SK-N-SH (cell line): Measurements from ENCODE around the gene SH3PXD2B. TPM values are rescaled to one million over a fixed set of nuclear protein-coding genes. Genes with fewer than 3 reads are reported as not detected.

Source experiments
- CTCF ChIA-PET: fragments of 300-600, 350-600 bp; formaldehyde crosslinking; extraction: SDS; loops from one replicate; lab custom pipeline; 2021; lab: Yijun Ruan, JAX
- POLR2A ChIA-PET: fragments of 350-600 bp; sonication (Branson Sonifier 250); formaldehyde crosslinking; extraction: SDS; loops from one replicate; lab custom pipeline; 2020; ENCODE audit warnings: antibody characterized with exemption, inconsistent platforms; lab: Yijun Ruan, JAX
- DNase-seq: peaks from one replicate; pipeline ENCODE4 v3.0.0; 2012
- H2AFZ ChIP-seq: fragments of 200-600 bp; sonication (generic); 2 replicates; pipeline ENCODE4 v1.8.1; 2016; ENCODE audit warnings: antibody characterized with exemption, mild to moderate bottlenecking, low read depth
- H3F3A ChIP-seq: fragments of 200-600 bp; sonication (generic); replicated peaks from 2 replicates; pipeline ENCODE3; 2016; ENCODE audit warnings: antibody characterized with exemption, mild to moderate bottlenecking; ENCODE audit not compliant: insufficient read depth
- H3K27ac ChIP-seq, 2 experiments: fragments of 200-500 bp in 1 of 2; fragments of 200-600 bp in 1 of 2; sonication (Bioruptor generic) in 1 of 2; sonication (generic), shearing (Covaris generic) in 1 of 2; 2 replicates each; pipeline versions ENCODE4 v1.5.1 to v1.6.1; 2014 to 2016; ENCODE audit warnings: low read depth in 2 of 2, inconsistent platforms in 1 of 2, low read length in 1 of 2, mild to moderate bottlenecking in 1 of 2, mixed read lengths in 1 of 2
- H3K27me3 ChIP-seq: fragments of 200-600 bp; sonication (generic), shearing (Covaris generic); 2 replicates; pipeline ENCODE4 v1.6.1; 2016; ENCODE audit warnings: mixed run types; ENCODE audit not compliant: insufficient read depth
- H3K36me3 ChIP-seq, 2 experiments: fragments of 200-500 bp in 1 of 2; fragments of 200-600 bp in 1 of 2; sonication (Bioruptor generic) in 1 of 2; sonication (generic) in 1 of 2; replicated peaks in 1 of 2; 2 replicates each; pipeline versions ENCODE3 to v1.5.1; 2014 to 2016; ENCODE audit warnings: low read length in 1 of 2, mild to moderate bottlenecking in 1 of 2; ENCODE audit not compliant: insufficient read depth in 2 of 2, control insufficient read depth in 1 of 2
- H3K4me1 ChIP-seq, 2 experiments: fragments of 200-500 bp in 1 of 2; fragments of 200-600 bp in 1 of 2; sonication (Bioruptor generic) in 1 of 2; sonication (generic), shearing (Covaris generic) in 1 of 2; 2 replicates each; pipeline versions ENCODE4 v1.5.1 to v1.6.1; 2014 to 2016; ENCODE audit warnings: low read depth in 1 of 2, low read length in 1 of 2, mixed run types in 1 of 2; ENCODE audit not compliant: insufficient read depth in 2 of 2, control insufficient read depth in 1 of 2
- H3K4me2 ChIP-seq: fragments of 200-600 bp; sonication (generic), shearing (Covaris generic); 2 replicates; pipeline ENCODE4 v1.6.1; 2017; ENCODE audit warnings: mixed run types
- H3K4me3 ChIP-seq, 2 experiments: fragments of 200-500 bp in 1 of 2; fragments of 200-600 bp in 1 of 2; sonication (Bioruptor generic) in 1 of 2; sonication (generic), shearing (Covaris generic) in 1 of 2; 2 replicates each; pipeline versions ENCODE4 v1.5.1 to v1.8.1; 2014 to 2016; ENCODE audit warnings: low read depth in 2 of 2, inconsistent platforms in 1 of 2, low read length in 1 of 2, mild to moderate bottlenecking in 1 of 2, mixed read lengths in 1 of 2, moderate library complexity in 1 of 2
- H3K79me2 ChIP-seq: fragments of 200-600 bp; sonication (generic); 2 replicates; pipeline ENCODE4 v1.8.1; 2017; ENCODE audit warnings: mild to moderate bottlenecking; ENCODE audit not compliant: insufficient read depth
- H3K9ac ChIP-seq: fragments of 200-600 bp; sonication (generic); 2 replicates; pipeline ENCODE4 v1.6.1; 2017; ENCODE audit warnings: mixed run types
- H3K9me2 ChIP-seq: fragments of 200-600 bp; sonication (generic); 2 replicates; pipeline ENCODE4 v1.6.1; 2017; ENCODE audit warnings: mixed run types
- H3K9me3 ChIP-seq: fragments of 200-600 bp; sonication (generic); 2 replicates; pipeline ENCODE4 v1.6.1; 2017; ENCODE audit warnings: mixed run types, mild to moderate bottlenecking, moderate library complexity
- H4K20me1 ChIP-seq: fragments of 200-600 bp; sonication (generic); 2 replicates; pipeline ENCODE4 v1.6.1; 2017; ENCODE audit warnings: mild to moderate bottlenecking, mixed run types; ENCODE audit not compliant: insufficient read depth
- EP300 ChIP-seq, 2 experiments: IDR thresholded peaks; 2 replicates each; pipeline versions ENCODE4 v1.4.0 to v1.6.1; 2012; ENCODE audit warnings: borderline replicate concordance in 1 of 2, low read depth in 1 of 2, low read length in 1 of 2
- EZH2phosphoT487 ChIP-seq: fragments of 200-600 bp; sonication (generic); IDR thresholded peaks from 2 replicates; pipeline ENCODE4 v1.6.1; 2017; ENCODE audit warnings: low read depth, mixed run types, mild to moderate bottlenecking, antibody characterized with exemption, moderate library complexity, borderline replicate concordance
- FOSL2 ChIP-seq: IDR thresholded peaks from 2 replicates; pipeline ENCODE4 v1.4.0; 2012; ENCODE audit warnings: low read depth, mild to moderate bottlenecking, moderate library complexity, borderline replicate concordance
- FOXJ3 ChIP-seq: sonication (generic); formaldehyde crosslinking; IDR thresholded peaks from 2 replicates; pipeline ENCODE4 v1.5.1; 2020; ENCODE audit warnings: mild to moderate bottlenecking, missing genetic modification reagents
- FOXM1 ChIP-seq: IDR thresholded peaks from 2 replicates; pipeline ENCODE4 v1.4.0; 2012; ENCODE audit warnings: low read depth, mild to moderate bottlenecking
- GABPA ChIP-seq: IDR thresholded peaks from 2 replicates; pipeline ENCODE4 v1.4.0; 2012; ENCODE audit warnings: low read depth, mild to moderate bottlenecking
- GATA2 ChIP-seq: sonication (generic); formaldehyde crosslinking; IDR thresholded peaks from 2 replicates; pipeline ENCODE4 v1.5.0; 2020; ENCODE audit warnings: mild to moderate bottlenecking, missing genetic modification reagents
- IRF3 ChIP-seq: fragments of 150-350 bp; IDR thresholded peaks from 2 replicates; pipeline ENCODE4 v1.6.1; 2016; ENCODE audit warnings: mild to moderate bottlenecking, low read depth, low read length
- JUND ChIP-seq: IDR thresholded peaks from 2 replicates; pipeline ENCODE4 v1.4.0; 2012
- MAX ChIP-seq: IDR thresholded peaks from 2 replicates; pipeline ENCODE4 v1.4.0; 2012; ENCODE audit warnings: low read depth
- MEF2A ChIP-seq: IDR thresholded peaks from 2 replicates; pipeline ENCODE4 v1.4.0; 2012; ENCODE audit warnings: low read depth, borderline replicate concordance
- MXI1 ChIP-seq: IDR thresholded peaks from 2 replicates; pipeline ENCODE4 v1.6.1; 2012; ENCODE audit warnings: mild to moderate bottlenecking, low read depth, low read length, improper control_type of control experiment
- NFIC ChIP-seq: IDR thresholded peaks from 2 replicates; pipeline ENCODE4 v1.4.0; 2012; ENCODE audit warnings: borderline replicate concordance
- NRF1 ChIP-seq: IDR thresholded peaks from 2 replicates; pipeline ENCODE4 v1.6.1; 2012; ENCODE audit warnings: low read depth, mild to moderate bottlenecking, low read length
- POLR2AphosphoS5 ChIP-seq: IDR thresholded peaks from 2 replicates; pipeline ENCODE4 v1.6.1; 2012; ENCODE audit warnings: low read depth, low read length
- RAD21 ChIP-seq: IDR thresholded peaks from 2 replicates; pipeline ENCODE4 v1.6.1; 2012; ENCODE audit warnings: mild to moderate bottlenecking, low read length
- RCOR1 ChIP-seq: fragments of 150-350 bp; IDR thresholded peaks from 2 replicates; pipeline ENCODE4 v1.6.1; 2017; ENCODE audit warnings: antibody characterized with exemption, low read length
- RFX5 ChIP-seq: IDR thresholded peaks from 2 replicates; pipeline ENCODE4 v1.6.1; 2012; ENCODE audit warnings: mild to moderate bottlenecking, improper control_type of control experiment, low read length
- RXRA ChIP-seq: IDR thresholded peaks from 2 replicates; pipeline ENCODE4 v1.4.0; 2012; ENCODE audit warnings: low read depth, mild to moderate bottlenecking, borderline replicate concordance
- SIN3A ChIP-seq: IDR thresholded peaks from 2 replicates; pipeline ENCODE4 v1.6.1; 2012; ENCODE audit warnings: low read depth, mild to moderate bottlenecking, low read length, moderate library complexity, borderline replicate concordance
- SMC3 ChIP-seq: IDR thresholded peaks from 2 replicates; pipeline ENCODE4 v1.6.1; 2012; ENCODE audit warnings: low read depth, low read length, improper control_type of control experiment
- TAF1 ChIP-seq: IDR thresholded peaks from 2 replicates; pipeline ENCODE4 v1.6.1; 2012; ENCODE audit warnings: low read depth, mild to moderate bottlenecking, low read length, moderate library complexity, borderline replicate concordance
- TEAD4 ChIP-seq: IDR thresholded peaks from 2 replicates; pipeline ENCODE4 v1.4.0; 2012; ENCODE audit warnings: mild to moderate bottlenecking, borderline replicate concordance; ENCODE audit not compliant: insufficient read depth
- USF1 ChIP-seq: IDR thresholded peaks from 2 replicates; pipeline ENCODE4 v1.4.0; 2012; ENCODE audit warnings: low read depth, borderline replicate concordance
- USF2 ChIP-seq: fragments of 150-350 bp; IDR thresholded peaks from 2 replicates; pipeline ENCODE4 v1.6.1; 2017; ENCODE audit warnings: antibody characterized with exemption, low read length, low read depth, borderline replicate concordance
- YY1 ChIP-seq: IDR thresholded peaks from 2 replicates; pipeline ENCODE4 v1.4.0; 2012; ENCODE audit warnings: low read depth, mild to moderate bottlenecking
- ZBTB33 ChIP-seq: IDR thresholded peaks from 2 replicates; pipeline ENCODE4 v1.4.0; 2012; ENCODE audit warnings: low read depth, borderline replicate concordance
- WGBS: methylation state at CpG from one replicate; pipeline ENCODE4 v1.1.6; 2017; ENCODE audit warnings: low lambda C conversion rate; 5-methylcytosine and 5-hydroxymethylcytosine counted together
- polyA plus RNA-seq, 3 experiments: library from polyadenylated mRNA; depleted of rRNA; stranded (reverse); fragments of >200 nt; gene quantifications; 2 replicates each; pipeline ENCODE4 v1.2.3, GENCODE V29; 2012

Gene SH3PXD2B
- polyA plus RNA-seq, 1 of the 3 experiments (the other 2 are of a cell fraction): 15.0 TPM

GRCh38 chr5:172437445-172438318 lies 16.6 kb downstream of the SH3PXD2B start:
- Histone ChIP-seq H3K4me3 (no peak overlapping the region), H3K36me3 (no peaks in the 10 kb centered on the region), H3K27ac (peak overlapping the region; percentile 35 to 47; a peak in 2 of 4 replicates), H3K9ac (no peak overlapping the region), H3K4me2 (peak overlapping the region; percentile 43; the same call in 1 of the 2 replicates), H3K27me3 (no peaks in the 10 kb centered on the region), H4K20me1 (peaks cover 100% of the 10 kb centered on the region), H3K4me1 (peaks cover 17 to 33% of the 10 kb centered on the region in 2 experiments; a peak in 2 of 4 replicates), H3K9me3 (no peaks in the 10 kb centered on the region), H2AFZ (no peak overlapping the region), H3K79me2 (peaks cover 100% of the 10 kb centered on the region), H3K9me2 (no peaks in the 10 kb centered on the region), H3F3A (peaks cover 2% of the 10 kb centered on the region)
- WGBS: 30% methylated on average over 14 of the region's 14 CpGs
- ChIA-PET CTCF (interaction anchor here (0.6 to 5.9 kb wide), 13 partner anchors 9 to 331 kb away, joined by 3 to 91 read pairs (median 4); no protein-coding TSS in a partner anchor), POLR2A (interaction anchor here (0.7 to 1.7 kb wide), 4 partner anchors 8 to 334 kb away, joined by 3 to 4 read pairs (median 3); no protein-coding TSS in a partner anchor)
- peak; percentile 88 for DNase-seq
- TF ChIP-seq RCOR1: peak; percentile 45; the same call in 1 of the 2 replicates
- no peak for TF ChIP-seq USF1
- peak; percentile 84 for TF ChIP-seq MXI1
- no peak for TF ChIP-seq EZH2phosphoT487
- TF ChIP-seq FOSL2: peak; percentile 46; the same call in 1 of the 2 replicates
- no peak for TF ChIP-seq IRF3
- no peak for TF ChIP-seq NRF1
- TF ChIP-seq JUND: peak; percentile 47; the same call in 1 of the 2 replicates
- TF ChIP-seq RXRA: no peak
- TF ChIP-seq RAD21: 0 out of 2 replicates have a peak, but pooled peaks have one; percentile 10
- 0 out of 2 replicates have a peak, but pooled peaks have one; percentile 26 for TF ChIP-seq RFX5
- TF ChIP-seq SMC3: no peak
- no peak for TF ChIP-seq GABPA
- no peak for TF ChIP-seq MEF2A
- no peak; the same call in 1 of the 2 replicates for TF ChIP-seq TEAD4
- TF ChIP-seq USF2: no peak
- TF ChIP-seq ZBTB33: no peak
- no peak for TF ChIP-seq GATA2 (CRISPR knock-in tag)
- TF ChIP-seq MAX: peak; percentile 62
- peak; percentile 10; the same call in 1 of the 2 replicates for TF ChIP-seq TAF1
- TF ChIP-seq FOXJ3: 0 out of 2 replicates have a peak, but pooled peaks have one; percentile 23
- peak; percentile 99 for TF ChIP-seq NFIC
- TF ChIP-seq SIN3A: peak; percentile 50; the same call in 1 of the 2 replicates
- TF ChIP-seq FOXM1: no peak
- TF ChIP-seq YY1: no peak
- TF ChIP-seq POLR2AphosphoS5: no peak; the same call in 1 of the 2 replicates
- peak in 1 of 2 experiments; percentile 75; a peak in 3 of 4 replicates for TF ChIP-seq EP300 (IDR thresholded peaks at IDR 0.05; ENCODE audit: borderline replicate concordance in 1 of 2, low read depth in 1 of 2, low read length in 1 of 2)
